Measurements from ENCODE around the gene EHD1.

EHD1 gene

GRCh38 chr11:64894070-64894811 lies 15.8 kb upstream of the EHD1 start:
- intact Hi-C loops (cut with DNase I) = no loop called here
- peak; percentile 68 to 94 (median 84) for DNase-seq

GRCh38 chr11:64893194-64894069 lies 15.0 kb upstream of the EHD1 start:
- DNase-seq = no peak

DNA sequence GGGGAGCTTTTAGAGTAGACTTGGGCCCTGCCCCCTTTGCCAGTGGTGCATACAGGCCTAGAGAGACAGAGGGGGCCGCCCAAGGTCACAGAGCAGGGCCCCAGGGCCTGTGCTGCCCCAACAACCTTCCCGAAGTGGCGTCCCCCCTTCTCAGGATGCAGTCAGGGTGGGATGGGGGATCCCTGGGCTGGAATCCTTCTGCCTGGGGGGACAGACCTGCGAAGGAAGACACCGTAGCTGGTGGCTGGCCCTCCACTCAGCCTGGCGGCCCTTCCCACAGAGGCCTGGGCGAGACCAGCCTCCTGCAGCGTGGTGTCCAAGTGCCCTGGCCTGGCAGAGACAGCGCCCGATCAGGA lies 14.4 kb upstream of the EHD1 start:
- no peak for DNase-seq
- intact Hi-C loops (cut with DNase I) = no loop called here

More at GRCh38 chr11:64893194-64894069, 15.0 kb upstream of the EHD1 start:
- intact Hi-C loops (cut with DNase I) = no loop called here

GRCh38 chr11:64892411-64892831 lies 14.0 kb upstream of the EHD1 start:
- intact Hi-C loops (cut with DNase I) = no loop called here

DNA sequence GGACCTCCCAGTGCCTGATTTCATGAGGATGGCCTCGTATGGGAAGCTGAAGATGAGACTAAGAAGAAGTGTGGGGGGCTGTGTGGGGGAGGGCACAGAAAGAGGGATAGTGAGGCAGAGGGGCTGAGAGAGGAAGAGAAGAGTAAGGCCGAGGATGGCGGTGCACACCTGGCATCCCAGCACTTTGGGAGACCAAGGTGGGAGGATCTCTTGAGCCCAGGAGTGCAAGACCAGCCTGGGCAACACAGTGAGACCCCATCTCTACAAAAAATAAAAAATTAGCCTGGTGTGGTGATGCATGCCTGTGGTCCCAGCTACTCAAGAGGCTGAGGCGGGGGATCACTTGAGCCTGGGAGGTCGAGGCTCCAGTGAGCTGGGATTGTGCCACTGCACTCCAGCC lies 13.5 kb upstream of the EHD1 start:
- DNase-seq = no peak
- intact Hi-C loops (cut with DNase I) = no loop called here

More at GRCh38 chr11:64892411-64892831, 14.0 kb upstream of the EHD1 start:
- no peak for DNase-seq

- no peak for DNase-seq
- intact Hi-C loops (cut with DNase I) = no loop called here
These were observed 12.9 kb upstream of the EHD1 start for GRCh38 chr11:64891215-64891848.

DNA sequence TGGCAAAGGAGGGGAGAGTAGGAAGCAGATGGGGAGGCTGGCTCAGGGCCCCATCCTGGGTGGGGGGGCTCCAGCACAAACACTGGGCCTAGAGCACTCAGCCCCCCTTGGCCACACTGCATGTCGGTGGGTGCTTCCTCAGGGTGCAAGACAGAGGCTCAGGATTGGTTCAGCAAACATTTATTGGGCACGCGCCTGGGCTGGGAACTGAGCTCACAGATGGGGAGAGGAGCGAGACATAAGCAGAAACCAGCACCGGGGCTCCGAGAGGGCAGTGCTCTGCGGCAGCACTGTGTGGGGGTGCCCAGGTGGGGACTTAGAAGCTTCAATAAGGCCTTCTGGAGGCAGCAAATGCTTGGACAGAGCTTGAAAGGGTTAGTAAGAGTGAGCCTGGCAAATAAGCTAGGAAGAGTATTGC lies 12.1 kb upstream of the EHD1 start:
- intact Hi-C loops (cut with DNase I) = no loop called here
- no peak for DNase-seq

DNA sequence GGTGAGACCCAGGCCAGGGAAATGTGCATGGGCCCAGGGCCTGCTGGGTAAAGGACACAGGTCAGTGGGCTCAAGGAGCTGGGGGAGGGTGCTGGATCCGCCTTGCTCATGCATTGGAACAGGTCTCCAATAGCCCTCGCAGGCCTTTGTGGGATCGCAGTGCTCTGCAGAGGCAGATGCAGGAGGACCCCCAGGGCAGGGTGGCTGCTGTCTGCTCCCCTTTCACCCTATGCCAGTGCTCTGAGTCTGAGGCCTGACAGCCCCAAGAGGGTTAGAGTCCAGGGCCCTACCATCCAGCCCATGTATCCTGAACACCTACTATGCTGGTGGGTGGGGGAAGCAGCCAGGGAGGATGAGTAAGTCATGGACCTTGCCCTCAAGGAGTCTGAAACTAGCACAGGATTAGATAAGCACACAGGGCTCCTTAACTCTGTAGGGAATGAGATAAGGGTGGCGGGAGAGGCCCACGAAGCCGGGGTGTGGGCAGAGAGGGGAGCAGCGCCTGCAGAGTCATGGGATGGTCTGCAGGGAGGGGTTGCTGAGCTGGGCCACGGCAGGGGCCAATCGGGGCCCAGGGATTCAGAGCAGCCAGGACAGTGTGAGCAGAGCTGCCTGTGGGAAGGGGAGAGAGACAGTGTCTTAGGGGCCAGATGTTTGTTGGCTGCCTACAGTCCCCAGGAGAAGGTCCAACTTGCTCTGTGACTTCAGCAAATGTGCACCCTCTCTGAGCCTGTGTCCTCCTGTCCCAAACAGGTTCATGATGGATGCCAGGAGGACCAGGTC lies 10.5 kb upstream of the EHD1 start:
- no peak for DNase-seq
- intact Hi-C loops (cut with DNase I) = loop anchor here (2.0 kb wide), 1 partner anchor 42 kb away; no protein-coding TSS in a partner anchor

DNA sequence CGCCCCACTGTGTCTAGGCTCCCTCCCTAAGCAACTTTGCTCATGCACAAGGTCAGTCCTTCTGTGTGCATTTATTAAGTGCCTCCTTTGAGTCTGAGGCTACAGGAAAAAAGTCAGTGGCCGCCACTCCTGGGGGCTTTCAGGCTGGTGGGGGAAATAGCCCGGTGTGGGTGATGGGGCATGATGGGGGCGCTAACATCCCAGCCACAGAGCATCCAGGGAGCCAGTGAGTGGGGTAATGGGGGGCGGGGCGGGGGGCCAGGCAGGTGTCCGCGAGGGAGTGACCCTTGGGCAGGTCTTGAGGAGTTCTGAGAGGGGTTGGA lies 9.9 kb upstream of the EHD1 start:
- intact Hi-C loops (cut with DNase I) = loop anchor here (2.0 kb wide), 1 partner anchor 42 kb away; no protein-coding TSS in a partner anchor
- DNase-seq = no peak

DNA sequence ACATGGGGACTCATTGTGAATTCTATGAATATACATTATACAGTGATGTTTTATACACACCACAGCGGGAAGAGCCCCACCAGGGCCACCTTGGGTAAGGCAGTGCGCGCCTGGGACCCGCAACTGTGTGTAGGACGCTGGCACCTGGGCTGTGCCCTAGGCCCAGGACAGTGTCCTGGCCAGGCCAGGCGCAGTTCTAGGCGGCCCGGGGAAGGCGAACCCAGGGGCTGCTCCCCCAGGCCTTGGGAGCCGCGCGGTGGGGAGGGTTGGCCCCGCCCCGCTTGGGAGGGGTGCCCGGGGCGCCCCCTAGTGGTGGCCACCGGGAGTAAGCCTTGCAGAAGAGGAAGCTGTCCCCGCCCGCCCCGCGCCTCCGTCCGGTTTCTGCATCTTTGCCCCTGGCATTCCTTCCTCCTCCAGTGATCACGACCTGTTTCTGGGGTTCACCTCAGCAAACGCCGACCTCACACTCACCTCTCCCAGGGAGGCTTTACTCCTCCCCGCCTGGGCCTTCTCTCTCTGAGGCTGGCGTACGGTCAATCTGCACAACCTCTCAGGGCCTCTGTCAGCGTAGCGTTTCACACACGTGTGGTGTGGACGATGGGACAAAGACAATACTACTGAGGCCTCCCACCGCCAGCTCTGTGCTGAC lies 9.5 kb upstream of the EHD1 start:
- intact Hi-C loops (cut with DNase I) = loop anchor here (2.0 kb wide), 1 partner anchor 41 kb away; no protein-coding TSS in a partner anchor

GRCh38 chr11:64887234-64887756 lies 8.9 kb upstream of the EHD1 start:
- intact Hi-C loops (cut with DNase I) = no loop called here
- no peak for DNase-seq

More for the DNA sequence above, 9.5 kb upstream of the EHD1 start:
- peak; percentile 52 to 94 (median 86) for DNase-seq

DNA sequence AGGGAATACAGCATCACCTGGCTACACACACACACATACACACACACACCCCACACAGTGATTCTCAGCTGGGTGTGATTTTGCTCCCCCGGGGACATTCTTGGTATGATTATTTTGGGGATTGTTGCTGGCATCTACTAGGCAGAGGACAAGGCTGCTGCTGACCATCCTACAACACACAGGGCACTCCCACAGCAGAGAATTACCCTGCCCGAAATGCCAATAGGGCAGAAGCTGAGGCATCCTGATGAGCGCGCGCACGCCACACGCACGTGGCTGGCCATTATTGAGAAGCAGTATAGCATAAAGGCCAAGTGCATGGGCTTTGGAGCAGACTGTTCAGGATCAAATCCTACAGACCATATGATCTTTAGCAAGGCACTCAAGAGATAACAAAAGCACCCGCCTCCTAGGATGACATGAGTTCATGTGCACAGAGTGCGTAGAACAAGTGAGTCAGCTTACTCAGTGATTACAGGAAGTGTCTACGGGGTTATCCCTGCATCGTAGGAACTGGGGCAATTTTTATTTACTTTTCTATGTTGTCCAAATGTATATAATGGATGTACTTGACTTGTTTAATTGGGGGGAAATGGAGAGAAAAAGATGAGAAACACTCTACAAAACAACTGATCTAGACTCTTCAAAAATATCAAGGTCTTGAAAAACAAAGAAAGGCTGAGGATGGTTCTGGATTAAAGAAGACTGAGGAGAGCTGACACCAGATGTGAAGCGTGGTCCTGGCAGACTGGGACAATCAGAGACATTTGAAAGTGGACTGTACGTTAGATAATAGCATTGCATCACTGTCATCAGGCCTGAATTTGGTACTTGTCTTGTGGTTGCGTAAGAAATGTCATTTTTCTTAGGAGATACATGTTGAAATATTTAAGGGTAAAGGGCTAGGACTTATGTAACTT lies 7.2 kb upstream of the EHD1 start:
- DNase-seq = no peak
- intact Hi-C loops (cut with DNase I) = no loop called here

GRCh38 chr11:64884019-64884418 lies 5.6 kb upstream of the EHD1 start:
- no peak for DNase-seq
- intact Hi-C loops (cut with DNase I) = no loop called here

GRCh38 chr11:64883575-64883974 lies 5.2 kb upstream of the EHD1 start:
- intact Hi-C loops (cut with DNase I) = no loop called here

GRCh38 chr11:64882243-64882642 lies 3.8 kb upstream of the EHD1 start:
- intact Hi-C loops (cut with DNase I) = no loop called here
- no peak for DNase-seq

More at GRCh38 chr11:64883575-64883974, 5.2 kb upstream of the EHD1 start:
- DNase-seq = no peak

GRCh38 chr11:64881476-64881875 lies 3.1 kb upstream of the EHD1 start:
- DNase-seq = no peak
- intact Hi-C loops (cut with DNase I) = no loop called here

All from head of caudate nucleus (tissue), 42 donors.